Fibroblast of lung (primary cell): ENCODE data around the gene DVL3. TPM values are rescaled to one million over a fixed set of nuclear protein-coding genes. Genes with fewer than 3 reads are reported as not detected.

Experiments
- DNase-seq, 2 donors: peaks; one replicate each; pipeline versions ENCODE4 v3.0.0 to v3.0.0-alpha.2; 2010; ENCODE audit warnings: low read depth in 2 of 2
- H2AFZ ChIP-seq: 2 replicates; pipeline ENCODE4 v1.5.1; 2012; ENCODE audit warnings: low read length, control low read depth, inconsistent platforms
- H3K27ac ChIP-seq: 2 replicates; pipeline ENCODE4 v1.5.1; 2011; ENCODE audit warnings: low read length, control low read depth; ENCODE audit not compliant: insufficient read depth
- H3K27me3 ChIP-seq: 2 replicates; pipeline ENCODE4 v1.5.1; 2011; ENCODE audit warnings: mild to moderate bottlenecking, low read length; ENCODE audit not compliant: control insufficient read depth, insufficient read depth
- H3K36me3 ChIP-seq: 2 replicates; pipeline ENCODE4 v1.5.1; 2011; ENCODE audit warnings: low read length; ENCODE audit not compliant: control insufficient read depth, insufficient read depth
- H3K4me1 ChIP-seq: 2 replicates; pipeline ENCODE4 v1.5.1; 2011; ENCODE audit warnings: low read length; ENCODE audit not compliant: control insufficient read depth, insufficient read depth; ENCODE audit errors: extremely low read depth
- H3K4me2 ChIP-seq: 2 replicates; pipeline ENCODE4 v1.5.1; 2011; ENCODE audit warnings: low read length, control low read depth; ENCODE audit not compliant: insufficient read depth; ENCODE audit errors: extremely low read depth
- H3K4me3 ChIP-seq, 4 experiments: fragments of 200-600 bp in 1 of 4; sonication (generic) in 1 of 4; replicated peaks in 1 of 4; 2 replicates each; pipeline ENCODE4 v1.5.1; 2011 to 2016; ENCODE audit warnings: low read length in 4 of 4, low read depth in 3 of 4, mild to moderate bottlenecking in 3 of 4, control low read depth in 2 of 4, inconsistent platforms in 1 of 4, mixed read lengths in 1 of 4; ENCODE audit not compliant: insufficient read depth in 1 of 4; ENCODE audit errors: control extremely low read depth in 1 of 4
- H3K79me2 ChIP-seq: 2 replicates; pipeline ENCODE4 v1.5.1; 2012; ENCODE audit warnings: mild to moderate bottlenecking, low read length, inconsistent platforms; ENCODE audit not compliant: control insufficient read depth, insufficient read depth
- H3K9ac ChIP-seq: 2 replicates; pipeline ENCODE4 v1.5.1; 2011; ENCODE audit warnings: mild to moderate bottlenecking, low read length, control low read depth; ENCODE audit not compliant: insufficient read depth
- H3K9me3 ChIP-seq: 2 replicates; pipeline ENCODE4 v1.5.1; 2012; ENCODE audit warnings: low read depth, low read length; ENCODE audit not compliant: control insufficient read depth, insufficient read depth
- H4K20me1 ChIP-seq: 2 replicates; pipeline ENCODE4 v1.5.1; 2011; ENCODE audit warnings: low read length; ENCODE audit not compliant: control insufficient read depth, insufficient read depth; ENCODE audit errors: extremely low read depth
- CTCF ChIP-seq, 2 donors: IDR thresholded peaks in 1 of 2; conservative IDR thresholded peaks in 1 of 2; 1 replicate in 1 of 2; 2 replicates in 1 of 2; pipeline ENCODE4 v1.5.1; 2011 to 2012; ENCODE audit warnings: low read length in 2 of 2, control low read depth in 1 of 2, inconsistent platforms in 1 of 2, low read depth in 1 of 2, mild to moderate bottlenecking in 1 of 2
- EZH2 ChIP-seq: IDR thresholded peaks from 2 replicates; pipeline ENCODE4 v1.5.1; 2012; ENCODE audit warnings: low read length, control low read depth, mild to moderate bottlenecking; ENCODE audit errors: missing control alignments
- polyA plus RNA-seq, 2 donors: library from polyadenylated mRNA; depleted of rRNA in 1 of 2; stranded (reverse) in 1 of 2; unstranded in 1 of 2; fragments of >200 nt; gene quantifications; 2 replicates each; pipeline ENCODE4 v1.2.1, GENCODE V29; 2011 to 2012; ENCODE audit warnings: missing spikeins in 1 of 2
- total RNA-seq: library from RNA; depleted of rRNA; stranded (reverse); fragments of >200 nt; gene quantifications from 2 replicates; pipeline ENCODE4 v1.2.1, GENCODE V29; 2014

The DVL3 gene
- total and polyA plus RNA-seq, 2 donors (not counting 1 experiment from before 2014, with no cell fraction given), result 19.8 to 33.7 TPM

GRCh38 chr3:184185461-184186183, 30.4 kb downstream of the DVL3 start:
- Histone ChIP-seq H3K9me3 (no peaks in the 10 kb centered on the region), H3K27ac (peak overlapping the region; percentile 90), H3K4me1 (peaks cover 10% of the 10 kb centered on the region), H4K20me1 (no peaks in the 10 kb centered on the region), H3K36me3 (peaks cover 37% of the 10 kb centered on the region), H2AFZ (no peak overlapping the region), H3K27me3 (no peaks in the 10 kb centered on the region), H3K4me2 (peak overlapping the region; percentile 46), H3K9ac (peak overlapping the region; percentile 89), H3K4me3 (peak overlapping the region; percentile 72 to 100 (median 82)), H3K79me2 (peaks cover 37% of the 10 kb centered on the region)
- TF ChIP-seq EZH2, result no peak
- peak; percentile 98 to 99 for DNase-seq

- peak within 1 kb of the TSS; percentile 46 for H2AFZ ChIP-seq
- peak; percentile 50 to 64 for DNase-seq
- peaks cover 33% of the 10 kb centered on the region for H3K36me3 ChIP-seq
These were observed 31.2 kb downstream of the DVL3 start, which contains the start of gene ABCF3 for GRCh38 chr3:184186184-184186901. ABCF3 (plus strand) TSS chr3:184186199; CDS start chr3:184186208, 9 bp downstream.

DNA sequence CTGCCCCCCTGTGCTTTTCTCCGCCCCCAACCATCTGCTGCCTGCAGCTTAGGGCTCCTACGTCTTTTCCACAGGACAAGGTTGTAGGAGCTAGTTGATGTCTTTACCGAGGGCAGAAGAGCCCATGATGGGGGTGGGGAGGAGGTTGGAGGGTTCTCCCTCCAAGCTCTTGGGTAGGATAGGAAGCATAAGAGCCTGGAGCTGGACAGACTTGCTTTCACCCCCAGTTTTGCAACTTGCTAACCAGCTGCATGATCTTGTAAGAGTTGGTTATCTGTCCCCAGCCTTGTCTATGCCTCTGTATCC, 31.7 kb downstream of the DVL3 start:
- Histone ChIP-seq H3K27me3 (no peaks in the 10 kb centered on the region), H3K36me3 (peaks cover 28% of the 10 kb centered on the region), H2AFZ (no peak overlapping the region), H3K4me1 (peaks cover 10% of the 10 kb centered on the region), H3K9ac (peak overlapping the region; percentile 89), H3K79me2 (peaks cover 33% of the 10 kb centered on the region), H3K4me2 (peak overlapping the region; percentile 92), H4K20me1 (no peaks in the 10 kb centered on the region), H3K9me3 (no peaks in the 10 kb centered on the region), H3K4me3 (peak overlapping the region; percentile 72 to 100 (median 82)), H3K27ac (peak overlapping the region; percentile 90)
- no peak for TF ChIP-seq CTCF (conservative IDR thresholded peaks at IDR 0.05 in 1 of 2, IDR thresholded peaks at IDR 0.05 in 1 of 2; ENCODE audit: low read depth in 1 of 2, low read length in 2 of 2)
- TF ChIP-seq EZH2, result no peak
- no peak for DNase-seq

More at GRCh38 chr3:184186184-184186901, 31.2 kb downstream of the DVL3 start, which contains the start of gene ABCF3:
- Histone ChIP-seq H3K27ac (peak within 1 kb of the TSS; percentile 90), H3K9ac (peak within 1 kb of the TSS; percentile 89), H4K20me1 (no peaks in the 10 kb centered on the region), H3K4me2 (peak within 1 kb of the TSS; percentile 92), H3K79me2 (peaks cover 33% of the 10 kb centered on the region), H3K9me3 (no peaks in the 10 kb centered on the region), H3K4me3 (peak within 1 kb of the TSS; percentile 72 to 100 (median 82)), H3K27me3 (no peaks in the 10 kb centered on the region), H3K4me1 (peaks cover 10% of the 10 kb centered on the region)
- TF ChIP-seq CTCF (conservative IDR thresholded peaks at IDR 0.05 in 1 of 2, IDR thresholded peaks at IDR 0.05 in 1 of 2; ENCODE audit: low read depth in 1 of 2, low read length in 2 of 2), result no peak
- no peak for TF ChIP-seq EZH2
